H1 (cell line): Measurements from ENCODE around the gene CHRM4. TPM values are rescaled to one million over a fixed set of nuclear protein-coding genes. Genes with fewer than 3 reads are reported as not detected.

Experiments
- CTCF ChIA-PET: fragments of 300-600 bp; sonication (Branson Sonifier 250); formaldehyde crosslinking; loops from one replicate; lab custom pipeline; 2021; ENCODE audit not compliant: partially characterized antibody; lab: Charles Lee
- POLR2A ChIA-PET: fragments of 300-600 bp; sonication (Branson Sonifier 250); formaldehyde crosslinking; loops from one replicate; lab custom pipeline; 2021; ENCODE audit warnings: inconsistent platforms; ENCODE audit not compliant: partially characterized antibody; lab: Charles Lee
- DNase-seq, 2 experiments: peaks; one replicate each; pipeline versions ENCODE4 v3.0.0 to v3.0.0-alpha.2; 2010 to 2022; ENCODE audit warnings: low spot score in 2 of 2, low read depth in 1 of 2, mixed read lengths in 1 of 2
- FAIRE-seq: peaks from 2 replicates; lab custom pipeline; 2011; peaks lifted over from hg19 to GRCh38; lab: Jason Lieb, UNC
- H2AFZ ChIP-seq: 2 replicates; pipeline ENCODE4 v1.8.1; 2012; ENCODE audit warnings: low read length, inconsistent platforms
- H2AK5ac ChIP-seq: 2 replicates; pipeline ENCODE4 v1.6.1; 2013; ENCODE audit warnings: low read depth, low read length
- H2BK120ac ChIP-seq: replicated peaks from 2 replicates; pipeline ENCODE3; 2013; ENCODE audit warnings: low read depth, low read length, inconsistent platforms
- H2BK12ac ChIP-seq: 2 replicates; pipeline ENCODE4 v1.6.1; 2013; ENCODE audit warnings: low read depth, low read length
- H2BK15ac ChIP-seq: 2 replicates; pipeline ENCODE4 v1.6.1; 2013; ENCODE audit warnings: low read length
- H2BK20ac ChIP-seq: 2 replicates; pipeline ENCODE4 v1.6.1; 2013; ENCODE audit warnings: low read length
- H2BK5ac ChIP-seq: 2 replicates; pipeline ENCODE4 v1.6.1; 2013; ENCODE audit warnings: low read depth, low read length
- H3K14ac ChIP-seq: 2 replicates; pipeline ENCODE4 v1.6.1; 2013; ENCODE audit warnings: inconsistent platforms; ENCODE audit not compliant: insufficient read length
- H3K18ac ChIP-seq: 2 replicates; pipeline ENCODE4 v1.6.1; 2013; ENCODE audit warnings: low read length; ENCODE audit errors: extremely low read depth
- H3K23ac ChIP-seq: 2 replicates; pipeline ENCODE4 v1.6.1; 2013; ENCODE audit warnings: inconsistent platforms; ENCODE audit not compliant: insufficient read length
- H3K23me2 ChIP-seq: 2 replicates; pipeline ENCODE4 v1.6.1; 2013; ENCODE audit warnings: low read depth, low read length
- H3K27ac ChIP-seq: 2 replicates; pipeline ENCODE4 v1.6.1; 2011; ENCODE audit warnings: low read depth, low read length, inconsistent platforms
- H3K27me3 ChIP-seq, 4 experiments: replicated peaks in 1 of 4; 1 replicate in 1 of 4; 2 replicates in 3 of 4; pipeline versions ENCODE4 v1.6.1 to v1.8.1; 2011 to 2013; ENCODE audit warnings: low read length in 3 of 4, mild to moderate bottlenecking in 3 of 4, inconsistent platforms in 2 of 4, mixed read lengths in 2 of 4, moderate library complexity in 1 of 4; ENCODE audit not compliant: control insufficient read depth in 3 of 4, insufficient read depth in 3 of 4; ENCODE audit errors: extremely low read depth in 1 of 4
- H3K36me3 ChIP-seq, 4 experiments: 2 replicates each; pipeline versions ENCODE4 v1.6.1 to v1.8.1; 2011 to 2013; ENCODE audit warnings: mild to moderate bottlenecking in 4 of 4, low read length in 3 of 4, moderate library complexity in 2 of 4, control low read depth in 1 of 4, inconsistent platforms in 1 of 4; ENCODE audit not compliant: insufficient read depth in 4 of 4, control insufficient read depth in 2 of 4
- H3K4ac ChIP-seq: replicated peaks from 2 replicates; pipeline ENCODE3; 2013; ENCODE audit warnings: low read length, low read depth, mixed read lengths, inconsistent platforms; ENCODE audit not compliant: insufficient read length
- H3K4me1 ChIP-seq, 4 experiments: replicated peaks in 1 of 4; 1 replicate in 1 of 4; 2 replicates in 3 of 4; pipeline versions ENCODE4 v1.6.1 to v1.8.1; 2011 to 2013; ENCODE audit warnings: low read length in 3 of 4, inconsistent platforms in 2 of 4, mixed read lengths in 1 of 4; ENCODE audit not compliant: insufficient read depth in 4 of 4, control insufficient read depth in 3 of 4
- H3K4me2 ChIP-seq, 2 experiments: 2 replicates each; pipeline versions ENCODE4 v1.6.1 to v1.8.1; 2011 to 2013; ENCODE audit warnings: low read depth in 2 of 2, low read length in 2 of 2, control low read depth in 1 of 2, inconsistent platforms in 1 of 2, mild to moderate bottlenecking in 1 of 2; ENCODE audit not compliant: insufficient read depth in 1 of 2
- H3K4me3 ChIP-seq, 4 experiments: fragments of 200-600, 300-600 bp in 1 of 4; sonication (generic), shearing (Covaris generic), sonication (Bioruptor Twin) in 1 of 4; 2 replicates each; pipeline versions ENCODE4 v1.5.1 to v1.8.1; 2011 to 2016; ENCODE audit warnings: low read length in 4 of 4, low read depth in 3 of 4, control low read depth in 2 of 4, inconsistent platforms in 2 of 4, mild to moderate bottlenecking in 2 of 4, mixed read lengths in 1 of 4, moderate library complexity in 1 of 4; ENCODE audit not compliant: insufficient read depth in 2 of 4; ENCODE audit errors: extremely low read depth in 1 of 4
- H3K56ac ChIP-seq: replicated peaks from 2 replicates; pipeline ENCODE3; 2013; ENCODE audit warnings: low read depth, mild to moderate bottlenecking, mixed read lengths, low read length, inconsistent platforms; ENCODE audit not compliant: insufficient read length
- H3K79me1 ChIP-seq: 2 replicates; pipeline ENCODE4 v1.6.1; 2013; ENCODE audit warnings: low read depth, low read length, control low read depth
- H3K79me2 ChIP-seq, 2 experiments: 2 replicates each; pipeline versions ENCODE4 v1.6.1 to v1.8.1; 2012 to 2013; ENCODE audit warnings: low read length in 2 of 2, mild to moderate bottlenecking in 2 of 2, inconsistent platforms in 1 of 2; ENCODE audit not compliant: insufficient read depth in 2 of 2, control insufficient read depth in 1 of 2
- H3K9ac ChIP-seq, 4 experiments: replicated peaks in 1 of 4; 1 replicate in 1 of 4; 2 replicates in 3 of 4; pipeline versions ENCODE4 v1.6.1 to v1.8.1; 2011 to 2013; ENCODE audit warnings: low read depth in 3 of 4, low read length in 3 of 4, control low read depth in 2 of 4, mild to moderate bottlenecking in 2 of 4, moderate library complexity in 2 of 4, inconsistent platforms in 1 of 4; ENCODE audit errors: extremely low read depth in 1 of 4
- H3K9me3 ChIP-seq, 2 experiments: 2 replicates each; pipeline versions ENCODE4 v1.6.1 to v1.8.1; 2012 to 2013; ENCODE audit warnings: mild to moderate bottlenecking in 2 of 2, moderate library complexity in 2 of 2, control low read depth in 1 of 2, inconsistent platforms in 1 of 2, low read depth in 1 of 2, low read length in 1 of 2, mixed read lengths in 1 of 2; ENCODE audit not compliant: insufficient read depth in 2 of 2
- H4K20me1 ChIP-seq, 2 experiments: replicated peaks in 1 of 2; 2 replicates each; pipeline versions ENCODE3 to v1.8.1; 2011 to 2013; ENCODE audit warnings: inconsistent platforms in 2 of 2, low read length in 2 of 2, mild to moderate bottlenecking in 1 of 2; ENCODE audit not compliant: insufficient read depth in 2 of 2, control insufficient read depth in 1 of 2
- H4K5ac ChIP-seq: 2 replicates; pipeline ENCODE4 v1.6.1; 2013; ENCODE audit warnings: low read length, low read depth, mixed read lengths, inconsistent platforms; ENCODE audit not compliant: insufficient read length
- H4K8ac ChIP-seq: 2 replicates; pipeline ENCODE4 v1.8.0; 2013; ENCODE audit warnings: mild to moderate bottlenecking, moderate library complexity, low read length, inconsistent platforms; ENCODE audit not compliant: insufficient read depth; ENCODE audit errors: extremely low read depth
- H4K91ac ChIP-seq: replicated peaks from 2 replicates; pipeline ENCODE3; 2013; ENCODE audit warnings: low read length, mixed read lengths, inconsistent platforms; ENCODE audit not compliant: insufficient read length
- CBX5 ChIP-seq: fragments of 300-800, 300-1000 bp; sonication (generic); IDR thresholded peaks from 2 replicates; pipeline ENCODE4 v1.7.1; 2016; ENCODE audit warnings: antibody characterized with exemption, low read length, low read depth
- CTBP2 ChIP-seq: IDR thresholded peaks from 2 replicates; pipeline ENCODE4 v1.7.0; 2011; ENCODE audit warnings: borderline replicate concordance, mild to moderate bottlenecking, moderate library complexity, mixed read lengths, low read length; ENCODE audit not compliant: insufficient read depth, insufficient read length
- EZH2 ChIP-seq: fragments of 200-600 bp; sonication (generic); IDR thresholded peaks from 2 replicates; pipeline ENCODE4 v1.7.1; 2012; ENCODE audit warnings: low read depth, mild to moderate bottlenecking, moderate library complexity, low read length, inconsistent platforms; ENCODE audit not compliant: severe bottlenecking
- POLR2A ChIP-seq, 2 experiments: IDR thresholded peaks; 1 replicate in 1 of 2; 2 replicates in 1 of 2; pipeline ENCODE4 v1.6.1; 2011; ENCODE audit warnings: low read depth in 2 of 2, low read length in 2 of 2, mild to moderate bottlenecking in 2 of 2; ENCODE audit errors: control extremely low read depth in 1 of 2
- WGBS, 2 experiments: shearing (Covaris generic) in 1 of 2; methylation state at CpG; one replicate each; pipeline versions ENCODE4 v1.1.6 to v1.1.7; 2013 to 2015; ENCODE audit warnings: low lambda C conversion rate in 2 of 2, mixed read lengths in 2 of 2, inconsistent platforms in 1 of 2, low coverage in 1 of 2, missing lambda C conversion rate in 1 of 2; ENCODE audit not compliant: insufficient replicate concordance in 2 of 2, insufficient coverage in 1 of 2, insufficient read length in 1 of 2; ENCODE audit errors: extremely low coverage in 1 of 2, missing lambda C conversion rate in 1 of 2; 5-methylcytosine and 5-hydroxymethylcytosine counted together
- polyA plus RNA-seq, 7 experiments: library from polyadenylated mRNA; depleted of rRNA in 3 of 7; stranded (reverse) in 5 of 7; unstranded in 2 of 7; fragments of >200 nt in 5 of 7; fragments of 200-250 nt in 2 of 7; gene quantifications; 1 replicate in 5 of 7; 2 replicates in 1 of 7; 4 replicates in 1 of 7; pipeline versions ENCODE4 v1.2.1 to v1.2.3, GENCODE V29; 2011 to 2013; ENCODE audit warnings: missing spikeins in 2 of 7, mixed read lengths in 2 of 7
- total RNA-seq: library from RNA; stranded (reverse); fragmentation: NEBNext Ultra II Directional; extraction: Animal tissue kit (Norgen Biotek cat#: 25700); gene quantifications from 2 replicates; pipeline ENCODE4 v1.2.1, GENCODE V29; 2021

Gene CHRM4
- total and polyA plus RNA-seq, 2 of the 8 experiments (the other 6 are each of a cell fraction or from before 2014, with no cell fraction given) = 1.1 to 1.3 TPM

- DNase-seq = no peak
- no peak overlapping the region for H2BK120ac ChIP-seq
- H2BK5ac ChIP-seq = peak overlapping the region; percentile 54; the same call in 1 of the 2 replicates
- no peak overlapping the region for H3K4me3 ChIP-seq
- H3K79me1 ChIP-seq = no peaks in the 10 kb centered on the region; the same call in 1 of the 2 replicates
- WGBS, 2 experiments = 86% methylated on average over 3 of the region's 3 CpGs; no CpG with 5 or more reads in 1 of the 2 experiments
- no peaks in the 10 kb centered on the region for H3K23me2 ChIP-seq
- TF ChIP-seq CBX5 = no peak
- TF ChIP-seq POLR2A (IDR thresholded peaks at IDR 0.05; ENCODE audit: control extremely low read depth in 1 of 2, low read depth in 2 of 2, low read length in 2 of 2) = no peak
- TF ChIP-seq EZH2 = no peak
- no peak for TF ChIP-seq CTBP2
- TF ChIP-seq, all 59 proteins: peak for 0
- Histone ChIP-seq H4K8ac (no peak overlapping the region), H3K27me3 (no peaks in the 10 kb centered on the region), H3K14ac (no peak overlapping the region), H3K27ac (no peak overlapping the region), H4K5ac (no peak overlapping the region), H3K9ac (no peak overlapping the region; a peak in 1 of 7 replicates), H2BK15ac (0 out of 2 replicates have a peak overlapping the region, but pooled peaks have one; percentile 31), H3K56ac (no peak overlapping the region), H2BK20ac (peak overlapping the region; percentile 94; the same call in 1 of the 2 replicates), H3K4ac (no peak overlapping the region), H4K91ac (peak overlapping the region; percentile 45), H2AFZ (no peak overlapping the region), H3K23ac (no peak overlapping the region), H3K36me3 (peaks cover 0 to 21% (median 6%) of the 10 kb centered on the region in 4 experiments; a peak in 4 of 8 replicates), H3K18ac (0 out of 2 replicates have a peak overlapping the region, but pooled peaks have one; percentile 17), H4K20me1 (peaks cover 4 to 5% of the 10 kb centered on the region in 2 experiments), H3K4me2 (peak overlapping the region; percentile 36 to 55; a peak in 2 of 4 replicates), H2BK12ac (peak overlapping the region; percentile 52), H3K9me3 (no peaks in the 10 kb centered on the region), H3K79me2 (no peaks in the 10 kb centered on the region), H2AK5ac (peak overlapping the region; percentile 59; the same call in 1 of the 2 replicates), H3K4me1 (peaks cover 7 to 15% (median 11%) of the 10 kb centered on the region in 4 experiments)
- FAIRE-seq = no peak
- ChIA-PET CTCF (interaction anchor here (0.7 to 1.8 kb wide), 5 partner anchors 9 to 106 kb away, joined by 3 to 6 read pairs (median 3); no protein-coding TSS in a partner anchor), POLR2A (interaction anchor here (0.8 kb wide), 1 partner anchor 18 kb away, joined by 3 read pairs; no protein-coding TSS in a partner anchor)
Measured at GRCh38 chr11:46435679-46436078, 44.1 kb upstream of the CHRM4 start.
